CD14-positive monocyte (primary cell): Measurements from ENCODE around the gene LHPP. TPM values are rescaled to one million over a fixed set of nuclear protein-coding genes. Genes with fewer than 3 reads are reported as not detected.

Source experiments
- DNase-seq, 3 donors: peaks; one replicate each; pipeline ENCODE4 v3.0.0-alpha.2; 2011 to 2022
- H2AFZ ChIP-seq: 2 replicates; pipeline ENCODE4 v1.6.0; 2012; ENCODE audit warnings: mild to moderate bottlenecking, low read depth, low read length, inconsistent platforms; ENCODE audit not compliant: insufficient read depth, poor library complexity, severe bottlenecking
- H3K27ac ChIP-seq, 2 donors: 1 replicate in 1 of 2; 2 replicates in 1 of 2; pipeline ENCODE4 v1.5.1; 2012 to 2013; ENCODE audit warnings: low read length in 2 of 2, control low read depth in 1 of 2, inconsistent platforms in 1 of 2, low read depth in 1 of 2, mild to moderate bottlenecking in 1 of 2
- H3K27me3 ChIP-seq, 2 donors: one replicate each; pipeline versions ENCODE4 v1.6.0 to v1.6.1; 2011 to 2013; ENCODE audit warnings: low read length in 2 of 2; ENCODE audit not compliant: control insufficient read depth in 2 of 2, insufficient read depth in 2 of 2
- H3K36me3 ChIP-seq, 2 donors: replicated peaks in 1 of 2; 1 replicate in 1 of 2; 2 replicates in 1 of 2; pipeline versions ENCODE4 v1.5.1 to v1.6.1; 2012 to 2013; ENCODE audit warnings: low read length in 2 of 2, control low read depth in 1 of 2, inconsistent platforms in 1 of 2, mild to moderate bottlenecking in 1 of 2; ENCODE audit not compliant: insufficient read depth in 2 of 2, control insufficient read depth in 1 of 2
- H3K4me1 ChIP-seq, 2 donors: 1 replicate in 1 of 2; 2 replicates in 1 of 2; pipeline versions ENCODE4 v1.5.1 to v1.6.1; 2012 to 2013; ENCODE audit warnings: low read length in 2 of 2, control low read depth in 1 of 2, inconsistent platforms in 1 of 2, mild to moderate bottlenecking in 1 of 2, moderate library complexity in 1 of 2; ENCODE audit not compliant: insufficient read depth in 2 of 2, control insufficient read depth in 1 of 2
- H3K4me2 ChIP-seq: replicated peaks from 2 replicates; pipeline ENCODE3; 2012; ENCODE audit warnings: low read length, moderate library complexity, mild to moderate bottlenecking; ENCODE audit not compliant: poor library complexity, severe bottlenecking; ENCODE audit errors: extremely low read depth
- H3K4me3 ChIP-seq, 3 experiments: fragments of 200-600 bp in 1 of 3; sonication (generic) in 1 of 3; replicated peaks in 1 of 3; 1 replicate in 2 of 3; 2 replicates in 1 of 3; pipeline ENCODE4 v1.5.1; 2011 to 2013; ENCODE audit warnings: low read length in 3 of 3, mild to moderate bottlenecking in 3 of 3, control low read depth in 2 of 3, low read depth in 2 of 3, inconsistent platforms in 1 of 3, moderate library complexity in 1 of 3
- H3K79me2 ChIP-seq: 2 replicates; pipeline ENCODE4 v1.6.0; 2012; ENCODE audit warnings: mild to moderate bottlenecking, control low read depth, inconsistent platforms, low read length, moderate library complexity; ENCODE audit not compliant: insufficient read depth
- H3K9ac ChIP-seq: 2 replicates; pipeline ENCODE4 v1.6.0; 2017; ENCODE audit warnings: low read length, mild to moderate bottlenecking; ENCODE audit not compliant: insufficient read depth, poor library complexity, severe bottlenecking
- H3K9me3 ChIP-seq, 2 donors: replicated peaks in 1 of 2; 1 replicate in 1 of 2; 2 replicates in 1 of 2; pipeline versions ENCODE4 v1.5.1 to v1.6.1; 2012 to 2013; ENCODE audit warnings: low read length in 2 of 2, control low read depth in 1 of 2; ENCODE audit not compliant: control insufficient read depth in 1 of 2, insufficient read depth in 1 of 2
- H4K20me1 ChIP-seq: 2 replicates; pipeline ENCODE4 v1.6.0; 2012; ENCODE audit warnings: mild to moderate bottlenecking, low read length, control low read depth, moderate library complexity; ENCODE audit not compliant: insufficient read depth
- H3K27ac Mint-ChIP-seq, 7 donors: one replicate each; pipeline ENCODE4 v1.8.0; 2020; ENCODE audit warnings: mild to moderate bottlenecking in 7 of 7, mixed read lengths in 7 of 7, moderate library complexity in 6 of 7, inconsistent platforms in 2 of 7
- H3K27me3 Mint-ChIP-seq, 3 donors: one replicate each; pipeline ENCODE4 v1.8.0; 2021 to 2022; ENCODE audit warnings: low read depth in 3 of 3, mild to moderate bottlenecking in 3 of 3, mixed read lengths in 3 of 3, moderate library complexity in 3 of 3, inconsistent platforms in 1 of 3
- H3K36me3 Mint-ChIP-seq, 2 donors: one replicate each; pipeline ENCODE4 v1.8.0; 2020; ENCODE audit warnings: mixed read lengths in 2 of 2, inconsistent platforms in 1 of 2, mild to moderate bottlenecking in 1 of 2
- H3K4me1 Mint-ChIP-seq: one replicate; pipeline ENCODE4 v1.8.0; 2020; ENCODE audit warnings: mild to moderate bottlenecking, mixed read lengths
- H3K4me3 Mint-ChIP-seq, 2 donors: one replicate each; pipeline ENCODE4 v1.8.0; 2020; ENCODE audit warnings: mild to moderate bottlenecking in 2 of 2, mixed read lengths in 2 of 2, moderate library complexity in 1 of 2
- H3K9me3 Mint-ChIP-seq, 7 donors: one replicate each; pipeline ENCODE4 v1.8.0; 2020 to 2022; ENCODE audit warnings: mixed read lengths in 7 of 7, mild to moderate bottlenecking in 6 of 7, moderate library complexity in 6 of 7, inconsistent platforms in 2 of 7
- CTCF ChIP-seq: fragments of 200-600 bp; IDR thresholded peaks from one replicate; pipeline ENCODE4 v1.8.0; 2022; ENCODE audit warnings: antibody characterized with exemption, mild to moderate bottlenecking
- WGBS: methylation state at CpG from one replicate; pipeline ENCODE4 v1.1.5; 2013; ENCODE audit warnings: missing lambda C conversion rate; ENCODE audit not compliant: insufficient coverage; 5-methylcytosine and 5-hydroxymethylcytosine counted together
- intact Hi-C, 2 donors: fragments of 100-400 bp; cut with micrococcal nuclease; formaldehyde crosslinking; loops; one replicate each; pipeline versions ENCODE4 v1.15.0 to v1.15.1; 2023
- polyA plus RNA-seq, 3 donors: library from polyadenylated mRNA; depleted of rRNA in 1 of 3; unstranded in 2 of 3; stranded (reverse) in 1 of 3; fragments of 300-500 nt in 2 of 3; fragments of >200 nt in 1 of 3; fragmentation: Illumina TruSeq in 2 of 3; gene quantifications; 1 replicate in 2 of 3; 2 replicates in 1 of 3; pipeline ENCODE4 v1.2.3, GENCODE V29; 2012 to 2021

The LHPP gene
- polyA plus RNA-seq, 3 donors = 15.2 to 20.6 (median 19.5) TPM

GRCh38 chr10:124566981-124567835 lies 105.6 kb downstream of the LHPP start:
- peak in 1 of 3 donors; percentile 1 for DNase-seq
- Histone ChIP-seq H3K4me1 (no peaks in the 10 kb centered on the region), H3K27ac (no peak overlapping the region), H3K27me3 (no peaks in the 10 kb centered on the region), H4K20me1 (no peaks in the 10 kb centered on the region), H3K79me2 (no peaks in the 10 kb centered on the region), H3K36me3 (no peaks in the 10 kb centered on the region), H3K4me2 (no peak overlapping the region), H2AFZ (no peak overlapping the region), H3K4me3 (no peak overlapping the region), H3K9me3 (no peaks in the 10 kb centered on the region), H3K9ac (no peak overlapping the region)
- H3K9me3 Mint-ChIP-seq = peaks cover 0 to 6% (median 0%) of the 10 kb centered on the region in 7 donors
- H3K27ac Mint-ChIP-seq = no peak overlapping the region
- TF ChIP-seq CTCF = no peak
- no peak overlapping the region for H3K4me3 Mint-ChIP-seq
- H3K36me3 Mint-ChIP-seq = no peaks in the 10 kb centered on the region
- WGBS = 94% methylated on average over 19 of the region's 33 CpGs
- no peaks in the 10 kb centered on the region for H3K4me1 Mint-ChIP-seq
- intact Hi-C loops = no loop called here
- peaks cover 0 to 7% (median 2%) of the 10 kb centered on the region in 3 donors for H3K27me3 Mint-ChIP-seq

GRCh38 chr10:124568339-124568738 lies 106.7 kb downstream of the LHPP start:
- DNase-seq = no peak

More at GRCh38 chr10:124568339-124568738, 106.7 kb downstream of the LHPP start:
- H3K9me3 Mint-ChIP-seq = peaks cover 0 to 6% (median 0%) of the 10 kb centered on the region in 7 donors
- no peak overlapping the region for H3K4me3 ChIP-seq
- H3K36me3 ChIP-seq = no peaks in the 10 kb centered on the region
- WGBS = 100% methylated on average over 11 of the region's 19 CpGs
- H3K27ac Mint-ChIP-seq = peak overlapping the region in 1 of 7 donors; percentile 55
- intact Hi-C loops = no loop called here
- H3K27me3 ChIP-seq = no peaks in the 10 kb centered on the region
- H3K4me1 Mint-ChIP-seq = no peaks in the 10 kb centered on the region
- H3K9ac ChIP-seq = no peak overlapping the region
- no peak overlapping the region for H2AFZ ChIP-seq
- H4K20me1 ChIP-seq = no peaks in the 10 kb centered on the region
- H3K36me3 Mint-ChIP-seq = no peaks in the 10 kb centered on the region
- TF ChIP-seq CTCF = no peak
- no peak overlapping the region for H3K27ac ChIP-seq
- no peaks in the 10 kb centered on the region for H3K4me1 ChIP-seq
- H3K4me2 ChIP-seq = no peak overlapping the region
- H3K4me3 Mint-ChIP-seq = no peak overlapping the region
- no peaks in the 10 kb centered on the region for H3K79me2 ChIP-seq
- H3K27me3 Mint-ChIP-seq = peaks cover 0 to 7% (median 2%) of the 10 kb centered on the region in 3 donors
- H3K9me3 ChIP-seq = no peaks in the 10 kb centered on the region
